ENCODE results near the gene MARCHF6. TPM values are rescaled to one million over a fixed set of nuclear protein-coding genes. Genes with fewer than 3 reads are reported as not detected.
"Not testable (repeated sequence)": the region's sequence is repeated elsewhere in the genome, so short reads cannot be mapped to it uniquely, and the experiment has no call there.

The MARCHF6 gene
- total RNA-seq, 2 donors from 2014 or later: 149 to 150 TPM

- H3K27ac Mint-ChIP-seq: no peak overlapping the region
- Histone ChIP-seq H3K9ac (ENCODE audit: extremely low read depth, low read length, poor library complexity, severe bottlenecking) (no peak overlapping the region), H3K4me1 (ENCODE audit: control insufficient read depth, insufficient read depth, low read length) (no peaks in the 10 kb centered on the region), H3K36me3 (ENCODE audit: control insufficient read depth, insufficient read depth, low read length) (no peaks in the 10 kb centered on the region), H3K4me3 (ENCODE audit: low read length) (no peak overlapping the region), H3K27ac (ENCODE audit: low read depth, low read length) (peak overlapping the region; percentile 97), H3K9me3 (ENCODE audit: control insufficient read depth, low read length) (no peaks in the 10 kb centered on the region), H3K27me3 (ENCODE audit: control insufficient read depth, insufficient read depth, low read length, poor library complexity, severe bottlenecking) (peaks cover 16% of the 10 kb centered on the region)
- no peak for TF ChIP-seq CTCF (conservative IDR thresholded peaks at IDR 0.05)
- H3K27me3 Mint-ChIP-seq (ENCODE audit: insufficient read depth): peaks cover 19% of the 10 kb centered on the region
- no peak overlapping the region for H3K4me3 Mint-ChIP-seq
- H3K9me3 Mint-ChIP-seq: no peaks in the 10 kb centered on the region
- no peaks in the 10 kb centered on the region for H3K36me3 Mint-ChIP-seq (ENCODE audit: low read depth)
- DNase-seq: peak; percentile 61
- 62 to 82% methylated on average over 18 to 19 of the region's 19 CpGs for WGBS, 2 experiments (ENCODE audit: insufficient coverage in 1 of 2, insufficient read length in 1 of 2)
- no peaks in the 10 kb centered on the region for H3K4me1 Mint-ChIP-seq
Measured at GRCh38 chr5:10339058-10339811, 14.3 kb upstream of the MARCHF6 start.

GRCh38 chr5:10339958-10340357 is 13.5 kb upstream of the MARCHF6 start:
- no peak for TF ChIP-seq CTCF (conservative IDR thresholded peaks at IDR 0.05)
- H3K4me1 Mint-ChIP-seq: no peaks in the 10 kb centered on the region
- no peak overlapping the region for H3K4me3 Mint-ChIP-seq
- H3K4me1 ChIP-seq (ENCODE audit: control insufficient read depth, insufficient read depth, low read length): no peaks in the 10 kb centered on the region
- H3K36me3 ChIP-seq (ENCODE audit: control insufficient read depth, insufficient read depth, low read length): no peaks in the 10 kb centered on the region
- no peak overlapping the region for H3K4me3 ChIP-seq (ENCODE audit: low read length)
- no peaks in the 10 kb centered on the region for H3K9me3 ChIP-seq (ENCODE audit: control insufficient read depth, low read length)
- no peak overlapping the region for H3K27ac Mint-ChIP-seq
- H3K9me3 Mint-ChIP-seq: no peaks in the 10 kb centered on the region
- WGBS, 2 experiments (ENCODE audit: insufficient coverage in 1 of 2, insufficient read length in 1 of 2): 87 to 88% methylated on average over 1 to 3 of the region's 3 CpGs
- H3K27me3 Mint-ChIP-seq (ENCODE audit: insufficient read depth): peaks cover 12% of the 10 kb centered on the region
- H3K36me3 Mint-ChIP-seq (ENCODE audit: low read depth): no peaks in the 10 kb centered on the region
- peak overlapping the region; percentile 97 for H3K27ac ChIP-seq (ENCODE audit: low read depth, low read length)
- peaks cover 9% of the 10 kb centered on the region for H3K27me3 ChIP-seq (ENCODE audit: control insufficient read depth, insufficient read depth, low read length, poor library complexity, severe bottlenecking)
- H3K9ac ChIP-seq (ENCODE audit: extremely low read depth, low read length, poor library complexity, severe bottlenecking): no peak overlapping the region
- no peak for DNase-seq

GRCh38 chr5:10343486-10343885 is 10.0 kb upstream of the MARCHF6 start:
- Mint-ChIP-seq H3K9me3 (no peaks in the 10 kb centered on the region), H3K4me3 (no peak overlapping the region), H3K27me3 (ENCODE audit: insufficient read depth) (no peaks in the 10 kb centered on the region), H3K27ac (no peak overlapping the region), H3K4me1 (no peaks in the 10 kb centered on the region), H3K36me3 (ENCODE audit: low read depth) (no peaks in the 10 kb centered on the region)
- no peak overlapping the region for H3K27ac ChIP-seq (ENCODE audit: low read depth, low read length)
- no peak for DNase-seq
- WGBS, 2 experiments (ENCODE audit: insufficient coverage in 1 of 2, insufficient read length in 1 of 2): 91 to 94% methylated on average over 4 of the region's 4 CpGs
- H3K4me1 ChIP-seq (ENCODE audit: control insufficient read depth, insufficient read depth, low read length): no peaks in the 10 kb centered on the region
- H3K27me3 ChIP-seq (ENCODE audit: control insufficient read depth, insufficient read depth, low read length, poor library complexity, severe bottlenecking): no peaks in the 10 kb centered on the region
- no peak overlapping the region for H3K4me3 ChIP-seq (ENCODE audit: low read length)
- no peak overlapping the region for H3K9ac ChIP-seq (ENCODE audit: extremely low read depth, low read length, poor library complexity, severe bottlenecking)
- no peaks in the 10 kb centered on the region for H3K9me3 ChIP-seq (ENCODE audit: control insufficient read depth, low read length)
- no peak for TF ChIP-seq CTCF (conservative IDR thresholded peaks at IDR 0.05)
- H3K36me3 ChIP-seq (ENCODE audit: control insufficient read depth, insufficient read depth, low read length): no peaks in the 10 kb centered on the region

GRCh38 chr5:10344461-10345106 is 8.9 kb upstream of the MARCHF6 start:
- not testable (repeated sequence) for H3K4me1 Mint-ChIP-seq; H3K36me3 ChIP-seq (ENCODE audit: control insufficient read depth, insufficient read depth, low read length); H3K9me3 Mint-ChIP-seq; H3K27ac Mint-ChIP-seq; H3K4me3 ChIP-seq (ENCODE audit: low read length); H3K27me3 Mint-ChIP-seq (ENCODE audit: insufficient read depth); H3K27me3 ChIP-seq (ENCODE audit: control insufficient read depth, insufficient read depth, low read length, poor library complexity, severe bottlenecking); H3K9me3 ChIP-seq (ENCODE audit: control insufficient read depth, low read length); DNase-seq; H3K36me3 Mint-ChIP-seq (ENCODE audit: low read depth); H3K9ac ChIP-seq (ENCODE audit: extremely low read depth, low read length, poor library complexity, severe bottlenecking); H3K27ac ChIP-seq (ENCODE audit: low read depth, low read length); H3K4me1 ChIP-seq (ENCODE audit: control insufficient read depth, insufficient read depth, low read length); H3K4me3 Mint-ChIP-seq
- 94% methylated on average over 4 of the region's 5 CpGs; no CpG with 5 or more reads in 1 of the 2 experiments for WGBS, 2 experiments (ENCODE audit: insufficient coverage in 1 of 2, insufficient read length in 1 of 2)

All from endodermal cell (in vitro differentiated cells).